GM21528 (cell line): ENCODE measurements around the gene PCDHB6.
"Not testable (repeated sequence)": the region's sequence is repeated elsewhere in the genome, so short reads cannot be mapped to it uniquely, and the experiment has no call there.

Source experiments
- ATAC-seq: cut with Tn5 transposase; IDR thresholded peaks from one replicate; pipeline ENCODE4 v1.9.1; 2021; ENCODE audit warnings: mild to moderate bottlenecking, moderate library complexity; ENCODE audit not compliant: unreplicated experiment, low FRiP score

Gene PCDHB6

GRCh38 chr5:141149812-141150211 is at the start of gene PCDHB6:
Gene PCDHB6, plus strand, starts transcription at chr5:141150057. Its CDS starts 201 bp downstream, at chr5:141150258.
- no peak for ATAC-seq

DNA sequence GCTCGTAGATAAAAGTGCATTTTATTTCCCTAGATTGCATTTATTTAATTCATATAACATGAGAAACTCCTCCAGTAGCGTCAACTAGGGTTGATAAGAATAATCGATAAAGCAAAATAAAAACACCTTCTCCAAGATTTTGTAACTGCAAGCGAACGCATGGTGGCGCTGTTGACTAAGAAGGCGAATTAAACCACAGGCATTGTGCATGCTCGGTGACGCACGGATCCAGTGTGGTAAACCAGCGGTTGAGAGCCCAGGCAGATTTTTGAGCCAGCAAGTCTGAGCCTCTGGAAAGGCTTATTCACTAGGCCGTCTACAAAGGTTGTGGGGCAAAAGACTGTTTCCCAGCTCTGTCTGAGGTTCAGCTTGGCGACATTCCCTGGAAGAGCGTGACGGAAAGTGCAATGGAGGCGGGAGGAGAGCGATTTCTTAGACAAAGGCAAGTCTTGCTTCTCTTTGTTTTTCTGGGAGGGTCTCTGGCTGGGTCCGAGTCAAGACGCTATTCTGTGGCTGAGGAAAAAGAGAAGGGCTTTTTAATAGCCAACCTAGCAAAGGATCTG is 49.5 kb upstream of the PCDHB6 start, which contains the start of gene PCDHB3:
PCDHB3 (plus strand) TSS at position 231 of the 563 bp plus-strand sequence; CDS start at position 408, 177 bp downstream.
- no peak for ATAC-seq

GRCh38 chr5:141101059-141101458 is 48.8 kb upstream of the PCDHB6 start:
- no peak for ATAC-seq

DNA sequence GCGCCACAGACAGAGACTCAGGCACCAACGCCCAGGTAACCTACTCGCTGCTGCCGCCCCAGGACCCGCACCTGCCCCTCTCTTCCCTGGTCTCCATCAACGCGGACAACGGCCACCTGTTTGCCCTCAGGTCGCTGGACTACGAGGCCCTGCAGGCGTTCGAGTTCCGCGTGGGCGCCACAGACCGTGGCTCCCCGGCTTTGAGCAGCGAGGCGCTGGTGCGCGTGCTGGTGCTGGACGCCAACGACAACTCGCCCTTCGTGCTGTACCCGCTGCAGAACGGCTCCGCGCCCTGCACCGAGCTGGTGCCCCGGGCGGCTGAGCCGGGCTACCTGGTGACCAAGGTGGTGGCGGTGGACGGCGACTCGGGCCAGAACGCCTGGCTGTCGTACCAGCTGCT is 47.8 kb upstream of the PCDHB6 start:
- ATAC-seq, result not testable (repeated sequence)

DNA sequence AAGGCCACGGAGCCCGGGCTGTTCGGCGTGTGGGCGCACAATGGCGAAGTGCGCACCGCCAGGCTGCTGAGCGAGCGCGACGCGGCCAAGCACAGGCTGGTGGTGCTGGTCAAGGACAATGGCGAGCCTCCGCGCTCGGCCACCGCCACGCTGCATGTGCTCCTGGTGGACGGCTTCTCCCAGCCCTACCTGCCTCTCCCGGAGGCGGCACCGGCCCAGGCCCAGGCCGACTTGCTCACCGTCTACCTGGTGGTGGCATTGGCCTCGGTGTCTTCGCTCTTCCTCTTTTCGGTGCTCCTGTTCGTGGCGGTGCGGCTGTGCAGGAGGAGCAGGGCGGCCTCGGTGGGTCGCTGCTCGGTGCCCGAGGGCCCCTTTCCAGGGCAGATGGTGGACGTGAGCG is 47.4 kb upstream of the PCDHB6 start:
- not testable (repeated sequence) for ATAC-seq

- ATAC-seq, result no peak
These were observed 44.5 kb upstream of the PCDHB6 start for GRCh38 chr5:141105350-141105749.

GRCh38 chr5:141119250-141119649 is 30.6 kb upstream of the PCDHB6 start:
- ATAC-seq, result no peak

- no peak for ATAC-seq
These were observed 28.3 kb upstream of the PCDHB6 start, which contains the start of gene PCDHB4 for GRCh38 chr5:141121563-141121962. Gene PCDHB4, plus strand, starts transcription at chr5:141121818. Its CDS starts 181 bp downstream, at chr5:141121999.

GRCh38 chr5:141121985-141122384 is 27.9 kb upstream of the PCDHB6 start:
- no peak for ATAC-seq

- not testable (repeated sequence) for ATAC-seq
These were observed 26.3 kb upstream of the PCDHB6 start for GRCh38 chr5:141123396-141124135.

- no peak for ATAC-seq
These were observed 22.6 kb upstream of the PCDHB6 start for GRCh38 chr5:141127305-141127704.

- ATAC-seq, result no peak
These were observed 14.7 kb upstream of the PCDHB6 start, which contains the start of gene PCDHB5 for GRCh38 chr5:141135030-141135717. Gene PCDHB5, plus strand, starts transcription at chr5:141135206. Its CDS starts 229 bp downstream, at chr5:141135435.

GRCh38 chr5:141135718-141136266 is 14.1 kb upstream of the PCDHB6 start:
- no peak for ATAC-seq

DNA sequence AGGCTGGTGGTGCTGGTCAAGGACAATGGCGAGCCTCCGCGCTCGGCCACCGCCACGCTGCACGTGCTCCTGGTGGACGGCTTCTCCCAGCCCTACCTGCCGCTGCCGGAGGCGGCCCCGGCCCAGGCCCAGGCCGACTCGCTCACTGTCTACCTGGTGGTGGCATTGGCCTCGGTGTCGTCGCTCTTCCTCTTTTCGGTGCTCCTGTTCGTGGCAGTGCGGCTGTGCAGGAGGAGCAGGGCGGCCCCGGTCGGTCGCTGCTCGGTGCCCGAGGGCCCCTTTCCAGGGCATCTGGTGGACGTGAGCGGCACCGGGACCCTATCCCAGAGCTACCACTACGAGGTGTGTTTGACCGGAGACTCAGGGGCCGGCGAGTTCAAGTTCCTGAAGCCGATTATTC is 12.5 kb upstream of the PCDHB6 start:
- not testable (repeated sequence) for ATAC-seq

- ATAC-seq, result no peak
These were observed 551 bp downstream of the PCDHB6 start for GRCh38 chr5:141150224-141150992.

DNA sequence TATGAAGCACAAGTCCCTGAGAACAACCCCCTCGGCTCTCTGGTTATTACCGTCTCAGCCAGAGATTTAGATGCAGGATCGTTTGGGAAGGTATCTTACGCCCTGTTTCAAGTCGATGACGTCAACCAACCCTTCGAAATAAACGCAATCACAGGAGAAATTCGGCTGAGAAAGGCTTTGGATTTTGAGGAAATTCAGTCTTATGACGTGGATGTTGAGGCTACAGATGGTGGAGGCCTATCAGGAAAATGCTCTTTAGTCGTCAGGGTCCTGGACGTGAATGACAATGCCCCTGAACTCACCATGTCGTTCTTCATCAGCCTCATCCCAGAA is 1.1 kb downstream of the PCDHB6 start:
- no peak for ATAC-seq

- ATAC-seq, result not testable (repeated sequence)
These were observed 1.8 kb downstream of the PCDHB6 start for GRCh38 chr5:141151632-141152031.

DNA sequence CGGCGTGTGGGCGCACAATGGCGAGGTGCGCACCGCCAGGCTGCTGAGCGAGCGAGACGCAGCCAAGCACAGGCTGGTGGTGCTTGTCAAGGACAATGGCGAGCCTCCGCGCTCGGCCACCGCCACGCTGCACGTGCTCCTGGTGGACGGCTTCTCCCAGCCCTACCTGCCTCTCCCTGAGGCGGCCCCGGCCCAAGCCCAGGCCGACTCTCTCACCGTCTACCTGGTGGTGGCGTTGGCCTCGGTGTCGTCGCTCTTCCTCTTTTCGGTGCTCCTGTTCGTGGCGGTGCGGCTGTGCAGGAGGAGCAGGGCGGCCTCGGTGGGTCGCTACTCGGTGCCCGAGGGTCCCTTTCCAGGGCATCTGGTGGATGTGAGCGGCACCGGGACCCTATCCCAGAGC is 2.2 kb downstream of the PCDHB6 start:
- not testable (repeated sequence) for ATAC-seq

DNA sequence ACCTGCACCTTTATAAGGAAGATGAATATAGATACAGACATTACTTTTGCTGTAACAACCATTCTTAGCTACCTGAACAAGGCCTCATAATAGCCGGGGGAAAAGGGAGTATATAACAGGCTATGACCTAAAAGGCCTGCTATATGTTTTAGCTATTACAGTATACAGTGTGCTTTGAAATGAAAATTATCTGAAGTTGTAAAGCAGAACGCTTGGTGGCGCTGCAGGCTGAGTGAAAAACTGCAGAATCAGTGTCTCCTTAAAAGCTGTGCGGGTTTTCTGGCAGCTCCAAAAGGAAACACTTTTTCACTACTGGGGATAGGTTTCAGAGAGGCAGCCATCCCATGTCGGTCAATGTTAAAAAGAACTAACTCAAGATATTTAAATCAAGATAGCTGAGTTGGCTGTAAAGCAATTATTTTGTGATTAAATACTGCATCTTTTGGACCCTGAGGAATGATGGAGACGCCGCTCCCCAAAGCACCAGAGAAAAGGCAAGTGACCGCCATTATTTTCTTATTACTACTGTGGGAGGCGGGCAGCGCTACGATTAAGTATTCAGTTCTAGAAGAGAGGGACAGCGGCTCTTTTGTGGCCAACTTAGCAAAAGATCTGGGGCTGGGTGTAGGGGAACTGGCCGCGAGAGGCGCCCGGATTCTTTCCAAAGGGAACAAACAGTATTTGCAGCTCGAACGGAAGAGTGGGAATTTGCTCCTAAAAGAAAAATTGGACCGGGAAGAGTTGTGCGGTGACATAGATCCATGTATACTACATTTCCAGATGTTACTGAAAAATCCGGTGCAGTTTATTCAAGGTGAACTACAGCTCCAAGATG is 5.9 kb downstream of the PCDHB6 start:
- no peak for ATAC-seq
